Mesendoderm (in vitro differentiated cells): ENCODE data around the gene ATN1. TPM values are rescaled to one million over a fixed set of nuclear protein-coding genes. Genes with fewer than 3 reads are reported as not detected.

ENCODE experiments used
- DNase-seq: peaks from one replicate; pipeline ENCODE4 v3.0.0; 2013
- H2AK5ac ChIP-seq: 2 replicates; pipeline ENCODE4 v1.6.1; 2013; ENCODE audit warnings: low read length, inconsistent platforms
- H2BK120ac ChIP-seq: 2 replicates; pipeline ENCODE4 v1.6.1; 2013; ENCODE audit warnings: low read depth, mild to moderate bottlenecking, low read length, moderate library complexity, mixed read lengths
- H2BK15ac ChIP-seq: replicated peaks from 2 replicates; pipeline ENCODE4 v1.6.1; 2013; ENCODE audit warnings: low read depth, mild to moderate bottlenecking, moderate library complexity
- H2BK5ac ChIP-seq: 2 replicates; pipeline ENCODE4 v1.6.1; 2013; ENCODE audit warnings: low read length, inconsistent platforms
- H3K18ac ChIP-seq: 2 replicates; pipeline ENCODE4 v1.6.1; 2013; ENCODE audit warnings: mild to moderate bottlenecking, low read length, mixed read lengths
- H3K23ac ChIP-seq: one replicate; pipeline ENCODE4 v1.6.1; 2013; ENCODE audit warnings: low read length
- H3K27ac ChIP-seq: 2 replicates; pipeline ENCODE4 v1.5.1; 2013; ENCODE audit warnings: low read depth, mild to moderate bottlenecking, inconsistent platforms, low read length, moderate library complexity
- H3K27me3 ChIP-seq: 2 replicates; pipeline ENCODE4 v1.6.1; 2013; ENCODE audit warnings: low read length, control low read depth, mild to moderate bottlenecking, inconsistent platforms; ENCODE audit not compliant: insufficient read depth, poor library complexity
- H3K36me3 ChIP-seq: 2 replicates; pipeline ENCODE4 v1.6.1; 2013; ENCODE audit warnings: low read length, inconsistent platforms; ENCODE audit not compliant: control insufficient read depth, insufficient read depth
- H3K4ac ChIP-seq: one replicate; pipeline ENCODE4 v1.6.1; 2013; ENCODE audit warnings: low read depth, mild to moderate bottlenecking, low read length, moderate library complexity
- H3K4me1 ChIP-seq: 2 replicates; pipeline ENCODE4 v1.6.1; 2013; ENCODE audit warnings: low read depth, low read length, inconsistent platforms; ENCODE audit not compliant: control insufficient read depth
- H3K4me2 ChIP-seq: 2 replicates; pipeline ENCODE4 v1.6.1; 2013; ENCODE audit warnings: low read length
- H3K4me3 ChIP-seq: 2 replicates; pipeline ENCODE4 v1.5.1; 2013; ENCODE audit warnings: mild to moderate bottlenecking, low read length
- H3K56ac ChIP-seq: one replicate; pipeline ENCODE4 v1.6.1; 2013; ENCODE audit warnings: low read length
- H3K79me1 ChIP-seq: 2 replicates; pipeline ENCODE4 v1.6.1; 2013; ENCODE audit warnings: low read length, inconsistent platforms
- H3K79me2 ChIP-seq: 2 replicates; pipeline ENCODE4 v1.6.1; 2013; ENCODE audit warnings: mild to moderate bottlenecking, low read length; ENCODE audit not compliant: control insufficient read depth, insufficient read depth
- H3K9ac ChIP-seq: 2 replicates; pipeline ENCODE4 v1.6.1; 2013; ENCODE audit warnings: low read length, inconsistent platforms
- H4K5ac ChIP-seq: one replicate; pipeline ENCODE4 v1.6.1; 2013; ENCODE audit warnings: low read length
- H4K8ac ChIP-seq: one replicate; pipeline ENCODE4 v1.6.1; 2013; ENCODE audit warnings: low read depth, mild to moderate bottlenecking, control low read depth, low read length, moderate library complexity
- WGBS: extraction: QIAGEN DNeasy Blood & Tissue Kit; methylation state at CpG from one replicate; pipeline ENCODE4 v1.1.7; 2013; ENCODE audit warnings: low lambda C conversion rate, missing lambda C conversion rate; ENCODE audit not compliant: insufficient coverage; ENCODE audit errors: extremely low coverage; 5-methylcytosine and 5-hydroxymethylcytosine counted together
- small RNA-seq: library from polyadenylated mRNA; stranded (forward); fragments of <200 nt; extraction: miRNeasy Mini kit (QIAGEN cat#:217004); gene quantifications from one replicate; pipeline ENCODE3, GENCODE V24; 2013; ENCODE audit not compliant: insufficient read depth

The ATN1 gene

GRCh38 chr12:6980740-6981139, 53.0 kb downstream of the ATN1 start:
- Histone ChIP-seq H3K23ac (no peak overlapping the region), H2BK120ac (no peak overlapping the region), H4K5ac (no peak overlapping the region), H4K8ac (no peak overlapping the region), H3K4me1 (no peaks in the 10 kb centered on the region), H3K4me2 (no peak overlapping the region), H3K27ac (no peak overlapping the region), H2AK5ac (no peak overlapping the region), H3K9ac (no peak overlapping the region), H3K79me1 (no peaks in the 10 kb centered on the region), H3K4me3 (no peak overlapping the region), H3K56ac (no peak overlapping the region), H3K18ac (no peak overlapping the region), H2BK15ac (no peak overlapping the region), H3K79me2 (no peaks in the 10 kb centered on the region), H2BK5ac (no peak overlapping the region), H3K36me3 (peaks cover 4% of the 10 kb centered on the region), H3K27me3 (no peaks in the 10 kb centered on the region), H3K4ac (no peak overlapping the region)
- no peak for DNase-seq

GRCh38 chr12:6981152-6982052, 53.6 kb downstream of the ATN1 start:
- Histone ChIP-seq H2BK15ac (no peak overlapping the region), H2AK5ac (no peak overlapping the region), H3K4me1 (no peaks in the 10 kb centered on the region), H3K4me2 (no peak overlapping the region), H3K9ac (no peak overlapping the region), H3K4ac (no peak overlapping the region), H4K5ac (no peak overlapping the region), H3K36me3 (peaks cover 4% of the 10 kb centered on the region), H2BK120ac (no peak overlapping the region), H3K79me2 (no peaks in the 10 kb centered on the region), H2BK5ac (no peak overlapping the region), H4K8ac (no peak overlapping the region), H3K4me3 (no peak overlapping the region), H3K23ac (no peak overlapping the region), H3K27ac (no peak overlapping the region), H3K18ac (no peak overlapping the region), H3K56ac (no peak overlapping the region), H3K27me3 (no peaks in the 10 kb centered on the region), H3K79me1 (no peaks in the 10 kb centered on the region)
- DNase-seq: no peak
- no CpG with 5 or more reads among the region's 10 CpGs for WGBS

- Histone ChIP-seq H3K79me1 (no peaks in the 10 kb centered on the region), H2BK120ac (no peak overlapping the region), H3K4me2 (no peak overlapping the region), H3K79me2 (no peaks in the 10 kb centered on the region), H3K36me3 (peaks cover 3% of the 10 kb centered on the region), H3K4me3 (no peak overlapping the region), H3K4me1 (no peaks in the 10 kb centered on the region), H3K56ac (no peak overlapping the region), H3K27me3 (no peaks in the 10 kb centered on the region), H3K9ac (no peak overlapping the region), H4K8ac (no peak overlapping the region), H3K4ac (no peak overlapping the region), H2BK5ac (no peak overlapping the region), H3K23ac (no peak overlapping the region), H3K27ac (no peak overlapping the region), H3K18ac (no peak overlapping the region), H2AK5ac (no peak overlapping the region), H2BK15ac (no peak overlapping the region), H4K5ac (no peak overlapping the region)
- WGBS: no CpG with 5 or more reads among the region's 7 CpGs
- DNase-seq: peak; percentile 35
Measured at GRCh38 chr12:6982532-6982931, 54.8 kb downstream of the ATN1 start.

GRCh38 chr12:6987956-6988553, 60.3 kb downstream of the ATN1 start:
- no peak for DNase-seq
- H3K9ac ChIP-seq: no peak overlapping the region
- no peaks in the 10 kb centered on the region for H3K27me3 ChIP-seq
- H3K4me1 ChIP-seq: no peaks in the 10 kb centered on the region
- no peak overlapping the region for H3K4me3 ChIP-seq
- H4K5ac ChIP-seq: no peak overlapping the region
- peak overlapping the region; percentile 44 for H3K27ac ChIP-seq
- no peak overlapping the region for H3K4ac ChIP-seq
- no peak overlapping the region for H3K56ac ChIP-seq
- no peaks in the 10 kb centered on the region for H3K79me2 ChIP-seq
- no peak overlapping the region for H2BK120ac ChIP-seq
- no peaks in the 10 kb centered on the region for H3K79me1 ChIP-seq
- H3K18ac ChIP-seq: no peak overlapping the region
- H3K23ac ChIP-seq: no peak overlapping the region
- H2BK15ac ChIP-seq: no peak overlapping the region
- no peak overlapping the region for H2BK5ac ChIP-seq
- no peak overlapping the region for H3K4me2 ChIP-seq
- H2AK5ac ChIP-seq: no peak overlapping the region
- peaks cover 4% of the 10 kb centered on the region for H3K36me3 ChIP-seq
- H4K8ac ChIP-seq: no peak overlapping the region
- WGBS: no CpG with 5 or more reads among the region's 11 CpGs

Small RNA genes lying within 50 kb of the gene (small RNA-seq; reads per million reads assigned to genes)
- gene MIR141: 1,933 reads per million, percentile 99 among the genes with 10 or more reads in this experiment
- gene MIR200C: 640 reads per million, percentile 98 among the genes with 10 or more reads in this experiment
- gene RNU7-1: not detected
- gene SCARNA12: 22.4 reads per million, percentile 92 among the genes with 10 or more reads in this experiment
